Osteoblast (primary cell): ENCODE results near the gene RAB11B. TPM values are rescaled to one million over a fixed set of nuclear protein-coding genes. Genes with fewer than 3 reads are reported as not detected.

Experiments
- DNase-seq: peaks from one replicate; pipeline ENCODE4 v3.0.0; 2011; ENCODE audit warnings: low spot score, mixed read lengths; ENCODE audit not compliant: insufficient read length; ENCODE audit errors: missing footprints
- H2AFZ ChIP-seq: 2 replicates; pipeline ENCODE4 v1.6.0; 2011; ENCODE audit warnings: mild to moderate bottlenecking, low read length
- H3K27ac ChIP-seq: 2 replicates; pipeline ENCODE4 v1.5.1; 2011; ENCODE audit warnings: mild to moderate bottlenecking, low read depth, low read length, moderate library complexity
- H3K27me3 ChIP-seq: 2 replicates; pipeline ENCODE4 v1.6.0; 2012; ENCODE audit warnings: mild to moderate bottlenecking, control low read depth, inconsistent platforms, low read length, moderate library complexity; ENCODE audit not compliant: insufficient read depth
- H3K36me3 ChIP-seq: 2 replicates; pipeline ENCODE4 v1.5.1; 2011; ENCODE audit warnings: mild to moderate bottlenecking, low read length, control low read depth, moderate library complexity; ENCODE audit not compliant: insufficient read depth
- H3K4me1 ChIP-seq: 2 replicates; pipeline ENCODE4 v1.5.1; 2011; ENCODE audit warnings: mild to moderate bottlenecking, low read length, control low read depth, moderate library complexity; ENCODE audit not compliant: insufficient read depth
- H3K4me2 ChIP-seq: 2 replicates; pipeline ENCODE4 v1.6.0; 2011; ENCODE audit warnings: mild to moderate bottlenecking, low read length; ENCODE audit not compliant: insufficient read depth
- H3K4me3 ChIP-seq: fragments of 200-600 bp; sonication (generic); 3 replicates; pipeline ENCODE4 v1.5.1; 2012; ENCODE audit warnings: mild to moderate bottlenecking, low read length, inconsistent platforms; ENCODE audit not compliant: insufficient read depth
- H3K79me2 ChIP-seq: 2 replicates; pipeline ENCODE4 v1.6.0; 2012; ENCODE audit warnings: mild to moderate bottlenecking, low read length, control low read depth, inconsistent platforms; ENCODE audit not compliant: insufficient read depth
- H3K9me3 ChIP-seq: 2 replicates; pipeline ENCODE4 v1.5.1; 2011; ENCODE audit warnings: low read depth, low read length, control low read depth
- H4K20me1 ChIP-seq: 2 replicates; pipeline ENCODE4 v1.6.0; 2012; ENCODE audit warnings: mild to moderate bottlenecking, low read length, control low read depth; ENCODE audit not compliant: insufficient read depth
- total RNA-seq: library from RNA; depleted of rRNA; stranded (reverse); fragments of >200 nt; gene quantifications from 2 replicates; pipeline ENCODE4 v1.2.3, GENCODE V29; 2012
- TF ChIP-seq, protein P1 (sequence below): IDR thresholded peaks from 2 replicates; pipeline ENCODE4 v1.5.1; 2011; ENCODE audit warnings: mild to moderate bottlenecking, low read depth, low read length, moderate library complexity; ENCODE audit errors: extremely low read depth

Gene RAB11B
- total RNA-seq, 1 donor = 24.2 TPM

DNA sequence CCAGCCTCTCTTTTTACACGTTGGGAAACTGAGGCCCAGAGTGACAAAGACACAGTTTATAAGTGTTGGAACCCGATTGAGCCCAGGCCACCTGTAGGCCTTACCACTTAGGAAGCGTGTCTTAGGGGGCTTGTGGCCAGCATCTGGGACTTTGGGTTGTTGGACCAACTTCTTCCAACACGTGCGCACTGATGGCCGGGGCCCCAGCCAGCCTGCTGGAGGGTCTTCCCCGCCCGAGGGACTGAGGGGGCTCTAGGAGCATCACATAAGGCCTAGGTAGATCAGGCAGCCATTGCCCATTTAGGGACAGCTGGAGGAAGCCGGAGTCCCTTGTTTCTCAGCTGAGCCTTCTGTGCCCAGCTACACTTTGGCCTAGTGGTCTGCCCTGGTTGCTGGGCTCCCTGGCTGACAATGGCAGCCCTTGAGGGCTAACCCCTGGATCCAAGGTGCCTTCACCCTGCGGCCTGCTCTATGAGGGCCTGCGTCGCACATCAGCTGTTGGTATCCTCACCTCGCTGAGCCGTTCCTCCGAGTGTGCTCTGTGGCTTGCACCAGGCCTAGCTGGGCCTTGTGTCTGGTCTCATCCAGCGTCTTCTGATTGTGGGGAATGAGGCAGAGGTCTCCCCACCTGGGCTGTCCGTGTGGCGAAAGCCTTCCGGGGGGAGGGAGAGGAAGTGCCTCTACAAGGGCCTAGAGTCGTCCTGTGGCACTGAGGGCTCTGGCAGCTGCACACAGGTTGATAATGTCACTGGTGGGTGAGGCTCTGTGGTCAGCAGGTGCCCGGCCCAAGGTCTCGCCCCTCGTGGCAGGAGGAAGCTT lies 1.2 kb downstream of the RAB11B start:
- Histone ChIP-seq H2AFZ (no peak overlapping the region), H4K20me1 (peaks cover 53% of the 10 kb centered on the region), H3K36me3 (no peaks in the 10 kb centered on the region), H3K4me1 (peaks cover 14% of the 10 kb centered on the region), H3K4me2 (peak overlapping the region; percentile 74), H3K79me2 (peaks cover 51% of the 10 kb centered on the region), H3K27me3 (no peaks in the 10 kb centered on the region), H3K27ac (no peak overlapping the region), H3K9me3 (no peaks in the 10 kb centered on the region), H3K4me3 (peak overlapping the region; percentile 55)
- TF ChIP-seq, protein P1, sequence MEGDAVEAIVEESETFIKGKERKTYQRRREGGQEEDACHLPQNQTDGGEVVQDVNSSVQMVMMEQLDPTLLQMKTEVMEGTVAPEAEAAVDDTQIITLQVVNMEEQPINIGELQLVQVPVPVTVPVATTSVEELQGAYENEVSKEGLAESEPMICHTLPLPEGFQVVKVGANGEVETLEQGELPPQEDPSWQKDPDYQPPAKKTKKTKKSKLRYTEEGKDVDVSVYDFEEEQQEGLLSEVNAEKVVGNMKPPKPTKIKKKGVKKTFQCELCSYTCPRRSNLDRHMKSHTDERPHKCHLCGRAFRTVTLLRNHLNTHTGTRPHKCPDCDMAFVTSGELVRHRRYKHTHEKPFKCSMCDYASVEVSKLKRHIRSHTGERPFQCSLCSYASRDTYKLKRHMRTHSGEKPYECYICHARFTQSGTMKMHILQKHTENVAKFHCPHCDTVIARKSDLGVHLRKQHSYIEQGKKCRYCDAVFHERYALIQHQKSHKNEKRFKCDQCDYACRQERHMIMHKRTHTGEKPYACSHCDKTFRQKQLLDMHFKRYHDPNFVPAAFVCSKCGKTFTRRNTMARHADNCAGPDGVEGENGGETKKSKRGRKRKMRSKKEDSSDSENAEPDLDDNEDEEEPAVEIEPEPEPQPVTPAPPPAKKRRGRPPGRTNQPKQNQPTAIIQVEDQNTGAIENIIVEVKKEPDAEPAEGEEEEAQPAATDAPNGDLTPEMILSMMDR = no peak
- DNase-seq = peak; percentile 59

DNA sequence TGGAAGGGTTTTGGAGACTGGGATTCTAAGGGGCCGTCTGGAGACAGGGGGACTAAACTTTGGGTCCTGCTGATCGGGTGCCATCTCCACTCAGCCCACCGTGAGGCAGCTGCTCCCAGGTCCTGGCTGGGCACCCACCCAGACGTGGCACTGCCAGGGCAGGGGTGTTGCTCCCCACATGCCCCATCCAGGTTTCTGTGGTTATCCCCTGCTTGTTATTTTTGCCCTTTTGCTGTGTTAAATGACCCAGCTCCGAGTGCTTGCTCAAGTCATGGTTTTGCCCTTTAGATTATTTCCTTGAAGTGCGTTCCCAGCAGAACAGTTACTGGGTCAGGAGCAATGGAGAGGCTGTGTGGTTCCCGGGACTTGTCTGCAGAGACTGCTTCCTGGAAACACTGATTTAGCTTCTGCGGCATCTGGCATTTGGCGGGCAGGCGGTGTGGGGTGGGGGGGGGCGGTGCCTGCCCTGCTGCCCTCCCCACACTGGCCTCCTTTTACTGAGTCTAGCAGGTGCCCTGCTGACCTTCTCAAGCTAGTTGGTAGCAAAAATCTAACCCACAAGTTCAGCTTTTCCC lies 1.9 kb downstream of the RAB11B start:
- Histone ChIP-seq H4K20me1 (peaks cover 59% of the 10 kb centered on the region), H2AFZ (no peak overlapping the region), H3K79me2 (peaks cover 56% of the 10 kb centered on the region), H3K4me3 (no peak overlapping the region), H3K27me3 (no peaks in the 10 kb centered on the region), H3K27ac (peak overlapping the region; percentile 33), H3K9me3 (no peaks in the 10 kb centered on the region), H3K4me1 (peaks cover 18% of the 10 kb centered on the region), H3K36me3 (no peaks in the 10 kb centered on the region), H3K4me2 (peak overlapping the region; percentile 74)
- DNase-seq = peak; percentile 75
- TF ChIP-seq, protein P1 = no peak

DNA sequence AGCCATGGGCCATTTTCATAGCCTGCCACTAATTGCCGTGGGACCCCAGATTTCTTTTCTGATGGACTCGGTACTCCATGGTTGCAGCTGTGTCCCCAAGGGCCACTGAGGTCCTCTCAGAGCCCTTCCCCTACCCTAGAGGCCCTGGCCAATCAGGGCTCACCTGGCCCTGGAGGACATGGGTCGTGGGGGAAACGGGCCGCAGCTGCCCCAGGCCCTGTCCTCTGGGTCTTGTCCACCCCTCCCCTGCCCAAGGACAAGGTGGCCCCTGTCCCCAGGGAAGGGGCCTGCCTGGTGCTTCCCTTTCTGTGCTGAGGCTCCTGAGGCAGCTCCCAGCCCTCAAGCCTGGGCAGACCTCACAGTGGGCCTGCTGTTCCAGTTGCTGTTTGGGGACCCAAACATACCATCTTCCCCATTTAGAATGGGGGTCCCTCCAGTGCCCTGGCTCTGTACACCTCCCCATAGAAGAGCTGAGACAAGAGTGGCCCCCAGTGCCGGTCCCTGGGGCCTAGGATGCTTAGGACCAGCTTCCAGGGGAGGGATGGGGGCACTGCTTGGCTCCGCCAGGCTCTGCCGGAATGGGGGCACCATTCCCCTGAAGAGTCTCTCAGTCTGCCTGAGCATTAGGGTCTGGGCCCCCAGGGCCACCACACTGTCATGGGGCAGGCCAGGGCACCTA lies 3.2 kb downstream of the RAB11B start:
- Histone ChIP-seq H3K79me2 (peaks cover 69% of the 10 kb centered on the region), H3K4me1 (peaks cover 23% of the 10 kb centered on the region), H3K4me2 (no peak overlapping the region), H2AFZ (no peak overlapping the region), H3K9me3 (no peaks in the 10 kb centered on the region), H4K20me1 (peaks cover 71% of the 10 kb centered on the region), H3K36me3 (no peaks in the 10 kb centered on the region), H3K27me3 (no peaks in the 10 kb centered on the region), H3K27ac (no peak overlapping the region), H3K4me3 (no peak overlapping the region)
- TF ChIP-seq, protein P1 = no peak
- peak; percentile 34 for DNase-seq

DNA sequence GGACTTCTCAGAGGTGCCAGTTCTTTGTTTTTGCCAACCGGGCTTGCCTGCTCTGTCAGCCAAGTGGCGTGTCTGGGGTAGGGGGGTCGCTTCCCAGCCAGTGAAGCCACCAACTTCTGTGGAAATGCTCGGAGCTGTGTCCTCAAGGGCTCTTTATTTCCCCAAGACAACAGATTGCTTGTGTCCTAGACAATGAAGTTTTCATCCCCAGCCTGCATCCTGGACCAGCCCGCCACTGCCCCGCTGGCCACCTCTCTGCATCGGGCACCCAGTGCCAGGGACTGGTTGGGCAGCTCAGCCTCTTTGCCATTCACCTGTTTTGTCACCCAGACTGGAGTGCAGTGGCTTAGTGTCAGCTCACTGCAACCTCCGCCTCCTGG lies 3.7 kb downstream of the RAB11B start:
- Histone ChIP-seq H4K20me1 (peaks cover 74% of the 10 kb centered on the region), H3K36me3 (no peaks in the 10 kb centered on the region), H3K9me3 (no peaks in the 10 kb centered on the region), H3K4me2 (no peak overlapping the region), H3K4me3 (no peak overlapping the region), H2AFZ (no peak overlapping the region), H3K4me1 (peaks cover 23% of the 10 kb centered on the region), H3K27ac (no peak overlapping the region), H3K79me2 (peaks cover 72% of the 10 kb centered on the region), H3K27me3 (no peaks in the 10 kb centered on the region)
- TF ChIP-seq, protein P1 = no peak
- peak; percentile 35 for DNase-seq
